ENCODE results near the gene ACP7.

DNA sequence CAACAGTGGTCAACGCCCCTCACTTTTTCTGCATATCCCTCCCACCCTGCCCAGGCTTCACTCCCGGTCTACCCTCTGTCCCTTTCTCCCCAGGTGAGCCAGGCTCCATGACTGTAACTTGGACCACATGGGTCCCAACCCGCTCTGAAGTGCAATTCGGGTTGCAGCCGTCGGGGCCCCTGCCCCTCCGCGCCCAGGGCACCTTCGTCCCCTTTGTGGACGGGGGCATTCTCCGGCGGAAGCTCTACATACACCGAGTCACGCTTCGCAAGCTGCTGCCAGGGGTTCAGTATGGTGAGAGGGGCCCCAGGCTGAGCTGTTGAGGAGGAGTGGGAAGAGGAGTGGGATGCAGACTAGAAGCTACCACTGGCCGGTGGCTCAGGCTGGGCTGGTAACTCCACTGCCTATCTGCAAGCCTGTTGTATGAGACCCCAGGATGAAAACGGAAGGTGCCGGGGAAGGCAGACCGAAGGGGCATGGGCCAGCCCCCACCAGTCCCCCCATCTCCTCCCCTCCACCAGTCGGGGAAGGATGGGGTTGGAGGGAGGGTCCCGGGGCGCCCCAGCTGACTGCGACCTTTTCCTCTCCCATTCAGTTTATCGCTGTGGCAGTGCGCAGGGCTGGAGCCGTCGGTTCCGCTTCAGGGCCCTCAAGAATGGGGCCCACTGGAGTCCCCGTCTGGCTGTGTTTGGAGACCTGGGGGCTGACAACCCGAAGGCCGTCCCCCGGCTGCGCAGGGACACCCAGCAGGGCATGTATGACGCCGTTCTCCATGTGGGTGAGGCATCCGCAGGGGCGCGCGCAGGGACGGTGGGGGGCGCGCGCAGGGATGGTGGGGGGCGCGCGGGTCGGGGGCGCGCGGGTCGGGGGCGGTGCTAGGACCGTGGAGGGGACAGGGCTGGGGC, 14.4 kb downstream of the ACP7 start:
- TF ChIP-seq, protein P1, sequence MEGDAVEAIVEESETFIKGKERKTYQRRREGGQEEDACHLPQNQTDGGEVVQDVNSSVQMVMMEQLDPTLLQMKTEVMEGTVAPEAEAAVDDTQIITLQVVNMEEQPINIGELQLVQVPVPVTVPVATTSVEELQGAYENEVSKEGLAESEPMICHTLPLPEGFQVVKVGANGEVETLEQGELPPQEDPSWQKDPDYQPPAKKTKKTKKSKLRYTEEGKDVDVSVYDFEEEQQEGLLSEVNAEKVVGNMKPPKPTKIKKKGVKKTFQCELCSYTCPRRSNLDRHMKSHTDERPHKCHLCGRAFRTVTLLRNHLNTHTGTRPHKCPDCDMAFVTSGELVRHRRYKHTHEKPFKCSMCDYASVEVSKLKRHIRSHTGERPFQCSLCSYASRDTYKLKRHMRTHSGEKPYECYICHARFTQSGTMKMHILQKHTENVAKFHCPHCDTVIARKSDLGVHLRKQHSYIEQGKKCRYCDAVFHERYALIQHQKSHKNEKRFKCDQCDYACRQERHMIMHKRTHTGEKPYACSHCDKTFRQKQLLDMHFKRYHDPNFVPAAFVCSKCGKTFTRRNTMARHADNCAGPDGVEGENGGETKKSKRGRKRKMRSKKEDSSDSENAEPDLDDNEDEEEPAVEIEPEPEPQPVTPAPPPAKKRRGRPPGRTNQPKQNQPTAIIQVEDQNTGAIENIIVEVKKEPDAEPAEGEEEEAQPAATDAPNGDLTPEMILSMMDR (IDR thresholded peaks at IDR 0.05; ENCODE audit: low read depth, low read length, poor library complexity, severe bottlenecking) = no peak
- TF ChIP-seq EZH2phosphoT487 (IDR thresholded peaks at IDR 0.05; ENCODE audit: borderline replicate concordance, low read length) = no peak
